Right ventricle myocardium inferior (tissue), 1 donor: ENCODE data around the gene SHB. TPM values are rescaled to one million over a fixed set of nuclear protein-coding genes. Genes with fewer than 3 reads are reported as not detected.

Experiments
- ATAC-seq: fragments of 200-7000 bp; cut with Tn5 transposase; one replicate; pipeline ENCODE4 v1.9.1; 2020; ENCODE audit warnings: mild to moderate bottlenecking, moderate library complexity
- DNase-seq: peaks from one replicate; pipeline ENCODE4 v3.0.0; 2021; ENCODE audit errors: missing footprints
- intact Hi-C: fragments of 100-400 bp; cut with DNase I; formaldehyde crosslinking; loops from one replicate; pipeline ENCODE4 v1.11.0; 2022
- total RNA-seq: library from RNA; stranded (reverse); fragmentation: NEBNext Ultra II Directional; extraction: Animal tissue kit (Norgen Biotek cat#: 25700); gene quantifications from one replicate; pipeline ENCODE4 v1.2.1, GENCODE V29; 2021
- donor health status: DM: no; HTN: yes; CAD: no; lungs with severe emphysema.

Gene SHB
- total RNA-seq, 1 donor from 2014 or later: 14.7 TPM

DNA sequence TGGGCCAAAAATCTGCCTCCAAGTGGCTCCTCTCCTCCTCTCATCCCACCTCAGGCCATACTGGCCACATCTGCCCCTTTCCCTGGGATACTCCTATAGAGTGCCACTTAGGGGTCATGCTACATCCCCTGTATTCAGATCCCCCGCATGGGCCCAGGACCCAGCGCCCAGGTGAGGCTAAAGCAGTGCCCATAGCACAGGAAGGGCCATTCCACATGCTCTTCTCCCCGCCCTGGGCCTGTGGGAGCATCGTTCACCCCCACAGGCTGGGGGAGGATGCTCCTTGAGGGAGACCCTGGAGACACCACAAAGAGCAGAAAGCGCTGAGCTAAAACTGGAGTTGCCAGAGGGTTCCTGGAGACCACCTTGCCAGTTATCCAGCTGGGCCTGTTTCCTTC, 112.6 kb downstream of the SHB start:
- ATAC-seq: no peak
- intact Hi-C loops: no loop called here
- no peak for DNase-seq

- intact Hi-C loops: no loop called here
- no peak for ATAC-seq
- DNase-seq: no peak
Measured at GRCh38 chr9:37955781-37956422, 113.1 kb downstream of the SHB start.

DNA sequence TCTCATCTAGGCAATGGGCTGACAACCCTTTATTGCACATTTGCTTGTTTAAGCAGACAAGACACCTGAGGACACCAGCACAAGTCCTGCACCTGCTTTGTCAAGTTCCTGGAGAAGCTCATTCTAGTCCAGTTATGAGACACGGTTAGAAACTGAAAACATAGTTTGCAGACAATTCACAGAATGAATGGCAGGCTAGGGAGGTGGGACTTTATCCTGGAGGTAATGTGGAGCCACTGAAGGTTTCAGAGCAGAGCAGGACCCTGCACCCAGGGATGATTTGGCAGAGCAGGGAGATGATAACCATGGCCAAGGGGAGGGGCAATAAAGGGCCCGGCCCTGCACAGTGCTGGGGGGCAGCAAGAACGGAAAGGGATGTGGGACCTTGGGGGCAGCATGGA, 114.4 kb downstream of the SHB start:
- no peak for ATAC-seq
- DNase-seq: no peak
- intact Hi-C loops: loop anchor here (5.0 kb wide), 1 partner anchor 33 kb away; no protein-coding TSS in a partner anchor

DNA sequence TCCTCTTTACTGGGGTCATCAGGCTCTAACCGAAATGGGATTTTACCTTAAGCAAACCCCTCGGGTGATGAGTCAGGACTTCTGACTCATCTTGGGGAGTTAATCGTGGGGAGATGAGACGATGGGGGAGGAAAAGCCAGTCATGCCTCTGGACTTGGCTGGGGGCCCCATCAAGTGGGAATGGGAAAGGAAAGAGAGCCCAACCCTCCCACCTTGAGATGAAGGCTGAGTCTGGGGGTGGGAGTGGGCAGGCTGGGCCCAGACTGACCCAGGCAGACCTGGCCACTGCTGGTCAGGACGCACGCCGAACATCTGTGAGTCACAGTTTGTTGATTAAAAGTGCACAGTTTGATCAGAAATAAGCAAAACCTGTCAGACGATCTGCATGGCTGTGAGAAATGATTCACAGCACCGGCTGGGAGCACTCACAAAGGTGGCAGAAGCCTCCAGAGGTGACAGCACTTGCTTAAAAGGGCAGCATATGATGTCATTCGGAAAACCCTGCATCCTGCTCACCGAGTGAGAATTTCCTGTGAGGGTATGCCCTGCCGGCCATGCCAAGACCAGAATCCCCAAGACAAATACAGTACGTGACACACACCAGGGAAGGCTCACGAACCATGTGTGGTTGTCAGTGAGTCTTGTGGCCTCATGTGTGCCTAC, 115.1 kb downstream of the SHB start:
- DNase-seq (no peak), ATAC-seq (no peak)
- intact Hi-C loops: loop anchor here (5.0 kb wide), 1 partner anchor 33 kb away; no protein-coding TSS in a partner anchor

- ATAC-seq (no peak), DNase-seq (no peak)
- intact Hi-C loops: loop anchor here (5.0 kb wide), 1 partner anchor 34 kb away; no protein-coding TSS in a partner anchor
Measured at GRCh38 chr9:37953206-37953774, 115.7 kb downstream of the SHB start.

GRCh38 chr9:37952731-37953130, 116.3 kb downstream of the SHB start:
- intact Hi-C loops: loop anchor here (5.0 kb wide), 1 partner anchor 35 kb away; no protein-coding TSS in a partner anchor
- DNase-seq: no peak
- ATAC-seq: no peak

DNA sequence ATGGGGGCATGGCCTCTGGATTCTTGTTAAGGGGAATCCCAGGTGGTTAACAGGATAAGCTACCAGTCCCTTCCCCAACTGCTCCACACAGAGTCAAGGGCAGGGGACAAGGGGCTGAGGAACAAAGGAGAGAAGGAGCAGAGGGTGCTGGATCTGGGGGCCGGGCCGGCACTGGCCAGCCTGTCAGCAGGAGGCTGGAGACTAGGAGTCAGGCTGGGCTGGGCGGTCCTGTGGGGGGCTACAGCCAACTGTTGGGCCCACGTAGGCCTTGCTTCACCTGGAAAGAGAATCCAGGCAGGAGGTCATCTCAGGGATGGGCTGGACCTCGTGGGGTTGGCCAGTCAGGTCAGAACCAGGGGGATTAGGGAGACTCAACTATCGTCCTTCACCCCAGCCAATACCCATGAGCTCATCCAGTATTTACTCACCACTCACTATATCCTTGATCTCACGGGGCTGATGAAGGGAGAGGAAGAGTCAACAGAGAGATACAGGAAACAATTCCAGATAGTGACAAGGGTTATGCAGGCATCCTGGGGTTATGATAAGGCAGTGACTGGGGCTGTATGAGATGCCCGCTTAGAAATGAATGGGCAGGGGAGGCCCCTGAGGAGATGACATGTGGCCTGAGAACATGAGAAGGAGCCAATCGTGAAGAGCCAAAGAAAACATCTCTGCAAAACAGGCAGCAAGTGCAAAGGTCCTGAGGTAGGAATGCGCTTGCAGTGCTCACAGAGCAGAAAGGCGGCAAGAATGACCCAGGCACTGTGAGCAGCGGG, 117.2 kb downstream of the SHB start:
- ATAC-seq (no peak), DNase-seq (no peak)
- intact Hi-C loops: loop anchor here (5.0 kb wide), 1 partner anchor 35 kb away; no protein-coding TSS in a partner anchor

- no peak for ATAC-seq
- intact Hi-C loops: loop anchor here (5.0 kb wide), 1 partner anchor 37 kb away; no protein-coding TSS in a partner anchor
- no peak for DNase-seq
Measured at GRCh38 chr9:37950561-37950960, 118.5 kb downstream of the SHB start.

- ATAC-seq (no peak), DNase-seq (no peak)
- intact Hi-C loops: no loop called here
Measured at GRCh38 chr9:37949576-37949975, 119.5 kb downstream of the SHB start.

- no peak for DNase-seq
- intact Hi-C loops: no loop called here
- ATAC-seq: no peak
Measured at GRCh38 chr9:37948417-37948980, 120.5 kb downstream of the SHB start.

GRCh38 chr9:37947977-37948376, 121.0 kb downstream of the SHB start:
- ATAC-seq (no peak), DNase-seq (no peak)
- intact Hi-C loops: no loop called here

GRCh38 chr9:37947471-37947870, 121.6 kb downstream of the SHB start:
- no peak for ATAC-seq
- intact Hi-C loops: no loop called here
- DNase-seq: no peak

- ATAC-seq (no peak), DNase-seq (no peak)
- intact Hi-C loops: no loop called here
Measured at GRCh38 chr9:37946971-37947370, 122.1 kb downstream of the SHB start.

GRCh38 chr9:37946041-37946440, 123.0 kb downstream of the SHB start:
- DNase-seq: no peak
- intact Hi-C loops: no loop called here
- no peak for ATAC-seq

DNA sequence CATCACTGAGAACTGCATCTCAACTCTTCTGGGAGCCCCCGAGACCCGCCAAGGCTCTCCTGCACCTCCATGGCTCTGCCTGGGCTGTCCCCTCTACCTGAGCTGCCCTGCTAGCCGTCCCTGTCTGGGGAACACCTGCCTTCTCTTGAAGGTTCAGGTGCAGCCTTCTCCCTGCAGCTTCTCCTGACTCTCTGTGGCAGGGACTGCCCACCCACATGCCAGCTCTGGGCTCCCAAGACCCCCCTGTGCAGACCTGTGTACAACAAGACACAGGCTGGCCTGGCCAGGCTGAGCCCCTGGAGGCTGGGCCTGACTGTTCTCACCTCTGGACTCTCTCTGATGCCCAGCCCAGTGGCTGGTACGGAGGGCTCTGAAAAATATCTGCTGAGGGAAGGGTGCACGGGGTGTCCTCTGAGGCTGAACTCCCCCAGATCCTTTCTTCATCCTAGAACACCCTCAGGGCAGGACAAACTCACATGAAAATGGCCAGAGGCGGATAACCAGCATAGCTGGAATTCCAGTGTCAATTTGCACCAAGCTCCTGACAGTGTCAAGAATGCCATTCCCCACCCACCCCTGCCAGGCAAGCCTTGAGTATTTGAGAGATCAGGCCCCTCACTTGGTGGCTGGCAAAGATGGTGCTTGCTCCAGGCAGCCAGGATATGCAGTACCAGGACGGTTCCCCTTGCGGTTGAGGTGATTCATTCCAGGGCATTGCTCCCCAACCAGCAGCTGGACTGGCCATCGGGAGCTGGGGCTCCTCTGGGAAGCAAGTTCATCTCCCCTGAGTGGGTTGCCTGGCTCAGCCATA, 124.2 kb downstream of the SHB start:
- DNase-seq: no peak
- intact Hi-C loops: no loop called here
- ATAC-seq: peak; percentile 50

- ATAC-seq: no peak
- no peak for DNase-seq
- intact Hi-C loops: no loop called here
Measured at GRCh38 chr9:37944266-37944650, 124.8 kb downstream of the SHB start.

DNA sequence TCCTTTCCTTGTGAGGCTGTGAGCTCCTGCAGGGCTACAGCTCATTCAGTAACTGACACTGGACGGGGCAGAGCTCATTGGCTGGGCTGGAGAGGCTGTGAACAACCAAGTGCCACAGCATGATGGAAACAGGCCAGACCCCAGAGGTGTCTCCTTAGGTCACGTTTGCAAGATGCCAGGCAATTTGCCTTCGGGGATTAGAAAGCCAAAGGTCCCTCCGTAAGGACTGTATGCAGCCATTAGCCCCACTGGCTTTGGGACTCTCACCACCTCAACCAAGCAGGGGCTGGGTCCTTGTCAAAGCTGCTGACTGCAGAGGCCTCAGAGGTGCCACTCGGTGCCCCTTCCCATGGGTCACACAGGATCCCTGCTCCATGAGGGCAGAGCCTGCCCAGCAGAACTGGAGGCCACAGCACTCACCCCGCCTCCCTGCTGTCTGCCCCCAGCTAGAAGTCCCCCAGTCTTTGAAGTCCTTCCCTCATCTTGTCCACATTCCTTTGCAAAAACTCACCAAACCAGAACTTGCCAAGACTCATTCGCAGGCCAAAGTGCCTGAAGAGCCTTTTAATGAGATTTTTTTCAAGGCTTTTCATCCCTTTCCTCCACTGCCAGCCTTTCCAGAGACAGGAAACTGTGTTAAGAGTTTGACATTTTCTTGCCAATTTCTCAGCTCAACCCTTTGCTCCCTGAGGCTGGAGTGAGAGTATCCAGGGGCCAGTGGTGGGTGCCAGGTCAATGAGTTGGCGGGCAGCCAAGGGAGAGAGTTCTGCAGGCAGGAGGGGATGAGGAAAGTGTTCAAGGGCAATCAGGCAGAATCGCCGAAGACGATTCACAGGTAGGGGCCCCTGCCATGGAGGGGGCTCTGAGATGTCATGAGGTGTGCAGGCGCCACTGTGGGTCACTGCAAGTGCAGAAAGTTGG, 125.4 kb downstream of the SHB start:
- peak; percentile 54 for DNase-seq
- peak; percentile 31 for ATAC-seq
- intact Hi-C loops: loop anchor here (2.0 kb wide), 1 partner anchor 31 kb away; no protein-coding TSS in a partner anchor
